BE2C (cell line): ENCODE data around the gene TSPAN5.

Experiments
- DNase-seq: peaks from one replicate; pipeline ENCODE4 v3.0.0-alpha.2; 2020
- H3K27me3 ChIP-seq: fragments of 250-450 bp; sonication (Bioruptor Pico); 2 replicates; pipeline ENCODE4 v1.5.1; 2020; ENCODE audit warnings: mild to moderate bottlenecking
- H3K36me3 ChIP-seq: fragments of 250-450 bp; sonication (Bioruptor Pico); 2 replicates; pipeline ENCODE4 v1.5.1; 2020; ENCODE audit warnings: mild to moderate bottlenecking
- H3K4me1 ChIP-seq: fragments of 250-450 bp; sonication (Bioruptor Pico); 2 replicates; pipeline ENCODE4 v1.5.1; 2020
- H3K4me3 ChIP-seq: 2 replicates; pipeline ENCODE4 v1.5.1; 2011; ENCODE audit warnings: low read depth, low read length
- H3K9me3 ChIP-seq: fragments of 250-450 bp; sonication (Bioruptor Pico); 2 replicates; pipeline ENCODE4 v1.5.1; 2020
- TF ChIP-seq, protein P1 (sequence below): IDR thresholded peaks from 2 replicates; pipeline ENCODE4 v1.5.1; 2012; ENCODE audit warnings: mild to moderate bottlenecking, low read depth, low read length

The TSPAN5 gene

DNA sequence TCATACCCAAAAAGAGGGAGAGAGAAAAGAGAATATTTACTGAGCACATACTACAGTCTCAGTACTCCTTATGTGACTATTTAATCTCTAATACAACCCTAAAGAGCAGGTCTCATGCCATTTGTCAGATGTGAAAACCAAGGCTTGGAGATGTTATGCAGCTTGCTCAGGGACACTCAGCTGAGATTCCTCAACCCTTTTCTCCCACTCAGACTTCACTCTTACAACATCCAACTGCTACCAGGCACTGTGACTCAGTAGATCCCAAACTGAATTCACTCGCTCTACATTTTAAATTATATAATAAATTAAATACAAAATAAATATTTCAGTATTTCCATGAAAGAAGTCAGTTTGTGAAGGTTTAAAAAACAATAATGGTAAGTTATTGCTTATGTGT, 53.7 kb downstream of the TSPAN5 start:
- Histone ChIP-seq H3K4me3 (no peak overlapping the region), H3K9me3 (no peaks in the 10 kb centered on the region), H3K36me3 (no peaks in the 10 kb centered on the region), H3K4me1 (no peaks in the 10 kb centered on the region), H3K27me3 (no peaks in the 10 kb centered on the region)
- TF ChIP-seq, protein P1, sequence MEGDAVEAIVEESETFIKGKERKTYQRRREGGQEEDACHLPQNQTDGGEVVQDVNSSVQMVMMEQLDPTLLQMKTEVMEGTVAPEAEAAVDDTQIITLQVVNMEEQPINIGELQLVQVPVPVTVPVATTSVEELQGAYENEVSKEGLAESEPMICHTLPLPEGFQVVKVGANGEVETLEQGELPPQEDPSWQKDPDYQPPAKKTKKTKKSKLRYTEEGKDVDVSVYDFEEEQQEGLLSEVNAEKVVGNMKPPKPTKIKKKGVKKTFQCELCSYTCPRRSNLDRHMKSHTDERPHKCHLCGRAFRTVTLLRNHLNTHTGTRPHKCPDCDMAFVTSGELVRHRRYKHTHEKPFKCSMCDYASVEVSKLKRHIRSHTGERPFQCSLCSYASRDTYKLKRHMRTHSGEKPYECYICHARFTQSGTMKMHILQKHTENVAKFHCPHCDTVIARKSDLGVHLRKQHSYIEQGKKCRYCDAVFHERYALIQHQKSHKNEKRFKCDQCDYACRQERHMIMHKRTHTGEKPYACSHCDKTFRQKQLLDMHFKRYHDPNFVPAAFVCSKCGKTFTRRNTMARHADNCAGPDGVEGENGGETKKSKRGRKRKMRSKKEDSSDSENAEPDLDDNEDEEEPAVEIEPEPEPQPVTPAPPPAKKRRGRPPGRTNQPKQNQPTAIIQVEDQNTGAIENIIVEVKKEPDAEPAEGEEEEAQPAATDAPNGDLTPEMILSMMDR: no peak
- no peak for DNase-seq

DNA sequence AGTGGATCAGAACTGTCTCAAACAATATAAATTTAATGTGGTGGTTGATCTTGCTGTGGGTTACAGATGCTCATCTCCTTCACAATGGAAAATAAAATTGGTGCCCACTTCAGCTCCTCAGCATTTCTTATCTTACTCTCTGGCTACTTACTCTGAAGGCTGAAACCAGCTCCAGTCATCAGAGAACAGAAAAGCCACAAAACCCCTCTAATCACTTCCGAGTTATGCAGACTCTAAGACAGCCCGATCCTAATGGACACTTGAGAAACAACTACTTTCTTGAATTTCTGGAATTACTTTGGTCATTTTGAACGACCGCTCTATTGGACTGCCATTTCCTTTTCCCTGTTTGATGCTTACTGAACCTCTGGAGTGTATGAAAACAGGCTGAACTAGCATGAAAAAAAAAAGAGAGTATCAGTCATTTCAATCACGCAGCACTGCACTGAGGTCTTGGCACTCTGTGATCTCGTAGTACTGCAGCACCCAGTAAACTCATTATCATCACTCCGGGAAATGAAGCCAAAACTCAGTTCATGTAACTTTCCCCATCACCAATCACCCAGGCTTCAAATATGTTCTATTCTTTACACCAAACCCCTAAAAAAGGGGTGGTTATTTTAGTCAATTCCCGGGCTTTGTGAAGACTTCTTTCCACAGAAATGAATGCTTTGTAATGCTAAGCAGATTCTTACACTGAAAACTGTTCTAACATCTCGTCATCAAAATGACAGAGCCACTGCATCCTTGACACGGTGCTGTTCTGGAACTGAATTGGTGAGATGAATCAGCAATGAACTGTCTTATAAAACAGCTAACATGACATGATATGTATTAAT, 54.5 kb downstream of the TSPAN5 start:
- DNase-seq: no peak
- Histone ChIP-seq H3K9me3 (no peaks in the 10 kb centered on the region), H3K4me1 (no peaks in the 10 kb centered on the region), H3K4me3 (no peak overlapping the region), H3K27me3 (no peaks in the 10 kb centered on the region), H3K36me3 (no peaks in the 10 kb centered on the region)
- TF ChIP-seq, protein P1: no peak

DNA sequence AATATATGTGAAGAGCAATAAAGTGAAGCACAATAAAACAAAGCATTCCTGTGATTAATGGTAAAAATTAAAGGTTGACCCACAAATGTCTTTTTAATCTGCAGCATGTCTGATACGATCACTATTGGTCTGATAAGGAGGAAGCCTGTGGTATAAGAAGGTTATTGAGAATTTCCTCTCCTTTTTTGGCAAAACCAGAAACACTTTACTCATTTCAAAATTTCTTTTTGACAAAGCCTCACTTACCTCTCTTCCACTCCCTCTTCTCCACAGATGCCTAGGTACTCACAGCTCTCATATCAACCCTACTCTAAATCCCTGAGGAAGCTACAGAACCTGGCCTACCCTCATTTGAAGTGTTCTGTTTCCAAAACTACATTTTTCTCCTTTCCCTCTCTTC, 56.1 kb downstream of the TSPAN5 start:
- Histone ChIP-seq H3K4me3 (no peak overlapping the region), H3K36me3 (no peaks in the 10 kb centered on the region), H3K9me3 (no peaks in the 10 kb centered on the region), H3K27me3 (no peaks in the 10 kb centered on the region), H3K4me1 (no peaks in the 10 kb centered on the region)
- no peak for DNase-seq
- TF ChIP-seq, protein P1: no peak

DNA sequence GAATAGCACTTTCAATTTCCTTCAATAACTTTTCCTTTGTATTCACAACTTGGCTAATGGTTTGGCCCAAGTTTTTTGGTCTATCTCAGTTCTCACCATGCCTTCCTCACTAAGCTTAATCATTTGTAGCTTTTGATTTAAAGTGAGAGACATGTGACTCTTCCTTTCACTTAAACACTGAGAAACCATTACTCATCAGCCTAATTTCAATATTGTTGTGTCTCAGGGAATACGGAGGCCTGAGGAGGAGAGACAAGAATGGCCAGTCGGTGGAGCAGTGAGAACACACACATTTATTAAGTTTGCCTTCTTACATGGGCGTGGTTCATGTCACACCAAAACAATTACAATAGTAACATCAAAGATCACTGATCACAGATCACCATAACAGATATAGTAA, 56.7 kb downstream of the TSPAN5 start:
- Histone ChIP-seq H3K4me3 (no peak overlapping the region), H3K27me3 (no peaks in the 10 kb centered on the region), H3K4me1 (no peaks in the 10 kb centered on the region), H3K9me3 (no peaks in the 10 kb centered on the region), H3K36me3 (no peaks in the 10 kb centered on the region)
- no peak for DNase-seq
- TF ChIP-seq, protein P1: no peak

DNA sequence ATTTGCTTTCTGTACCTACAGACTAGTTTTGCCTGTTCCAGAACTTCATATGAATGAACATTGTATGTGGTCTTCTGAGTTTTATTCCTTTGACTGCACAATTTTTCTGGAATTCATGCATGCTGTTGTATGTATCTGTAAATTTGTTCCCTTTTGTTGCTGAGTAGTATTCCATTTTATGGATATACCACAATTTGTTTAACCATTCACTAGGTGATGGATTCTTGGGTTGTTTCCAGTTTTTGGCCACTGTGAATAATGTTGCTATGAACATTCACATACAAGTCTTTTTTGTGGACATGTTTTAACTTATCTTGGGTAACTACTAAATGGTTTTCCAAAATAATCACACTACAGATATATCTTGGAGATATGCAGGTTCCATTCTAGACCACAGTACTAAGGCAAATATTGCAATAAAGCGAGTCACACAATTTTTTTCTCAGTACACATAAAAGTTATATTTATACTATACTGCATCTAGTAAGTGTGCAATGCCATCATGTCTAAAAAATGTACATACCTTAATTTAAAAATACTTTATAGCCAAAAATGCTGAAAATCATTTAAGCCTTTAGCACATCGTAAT, 58.7 kb downstream of the TSPAN5 start:
- no peak overlapping the region for H3K4me3 ChIP-seq
- H3K27me3 ChIP-seq: no peaks in the 10 kb centered on the region
- H3K36me3 ChIP-seq: no peaks in the 10 kb centered on the region
- H3K9me3 ChIP-seq: no peaks in the 10 kb centered on the region
- no peak for DNase-seq
- no peaks in the 10 kb centered on the region for H3K4me1 ChIP-seq
- TF ChIP-seq, protein P1: no peak

DNA sequence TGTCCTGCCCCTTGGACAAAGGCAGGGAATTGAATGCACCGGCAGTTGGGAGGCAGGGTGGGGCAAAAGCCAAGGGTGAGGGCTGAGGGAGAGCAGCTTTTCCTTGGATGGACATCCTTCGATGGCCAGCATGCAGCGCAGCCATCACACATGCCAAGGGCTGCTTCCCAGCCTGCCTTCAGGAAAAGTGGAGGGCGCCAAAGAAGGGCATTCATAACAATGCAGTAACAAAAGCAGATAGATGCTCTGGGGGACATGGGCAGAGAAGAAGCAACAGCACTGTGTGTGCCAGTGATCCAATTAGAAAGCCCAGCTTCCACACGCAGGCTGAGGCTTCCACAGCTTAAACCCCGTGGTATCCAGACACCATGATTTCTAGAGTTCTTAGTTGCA, 71.5 kb downstream of the TSPAN5 start:
- Histone ChIP-seq H3K4me3 (no peak overlapping the region), H3K36me3 (no peaks in the 10 kb centered on the region), H3K27me3 (no peaks in the 10 kb centered on the region; the same call in 1 of the 2 replicates), H3K4me1 (no peaks in the 10 kb centered on the region), H3K9me3 (no peaks in the 10 kb centered on the region)
- TF ChIP-seq, protein P1: no peak
- no peak for DNase-seq
